CD4-positive, alpha-beta T cell treated with Interleukin-12 subunit alpha and Interleukin-12 subunit beta, for 1 hour (primary cell): ENCODE measurements around the gene B3GNT3.
A peak's percentile ranks its signal among the peaks of the same experiment; 100 is the strongest.
"Not testable (repeated sequence)": the region's sequence is repeated elsewhere in the genome, so short reads cannot be mapped to it uniquely, and the experiment has no call there.

Experiments
- DNase-seq: peaks from one replicate; pipeline ENCODE4 v3.0.0-alpha.2; 2020

B3GNT3 gene

GRCh38 chr19:17797424-17798201 is 2.7 kb downstream of the B3GNT3 start:
- DNase-seq = no peak

GRCh38 chr19:17798599-17798998 is 3.7 kb downstream of the B3GNT3 start:
- not testable (repeated sequence) for DNase-seq

GRCh38 chr19:17802137-17802858 is 7.4 kb downstream of the B3GNT3 start:
- no peak for DNase-seq

GRCh38 chr19:17803264-17803896 is 8.4 kb downstream of the B3GNT3 start:
- peak; percentile 49 for DNase-seq

DNA sequence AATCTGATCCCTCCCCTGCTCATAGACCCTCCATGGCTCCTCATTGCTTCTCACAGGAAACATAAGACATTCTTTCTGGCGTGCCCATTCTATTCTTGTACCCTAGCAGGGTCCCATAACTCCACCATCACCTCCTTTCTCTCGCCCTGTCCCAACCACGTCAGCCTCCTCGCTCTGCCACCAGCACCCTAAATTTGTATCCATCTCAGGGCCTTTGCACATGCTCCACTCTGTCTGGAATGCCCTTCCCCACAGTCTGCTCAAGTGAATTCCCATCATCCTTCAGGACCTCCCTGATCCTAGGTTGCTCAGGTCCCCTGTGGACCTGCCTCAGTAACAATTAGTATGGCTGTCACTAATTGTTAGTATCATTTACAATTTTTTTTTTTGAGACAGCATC is 10.5 kb downstream of the B3GNT3 start:
- no peak for DNase-seq

DNA sequence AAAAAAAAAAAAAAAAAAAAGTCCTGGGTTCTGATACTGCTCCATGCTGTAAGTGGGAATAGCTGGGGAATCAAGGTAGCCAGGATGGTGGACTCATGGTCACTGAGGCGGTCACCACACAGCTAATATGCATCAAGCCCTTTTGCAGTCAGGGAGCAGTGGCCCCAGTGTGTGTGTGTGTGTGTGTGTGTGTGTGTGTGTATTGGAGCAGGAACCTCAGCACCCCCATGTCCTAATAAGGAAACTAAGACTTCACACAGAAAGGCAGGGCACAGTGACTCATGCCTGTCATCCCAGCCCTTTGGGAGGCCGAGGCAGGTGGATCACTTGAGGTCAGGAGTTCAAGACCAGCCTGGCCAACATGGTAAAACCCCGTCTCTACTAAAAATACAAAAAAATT is 12.0 kb downstream of the B3GNT3 start:
- DNase-seq = no peak

- no peak for DNase-seq
These were observed 12.9 kb downstream of the B3GNT3 start for GRCh38 chr19:17807731-17808316.

DNA sequence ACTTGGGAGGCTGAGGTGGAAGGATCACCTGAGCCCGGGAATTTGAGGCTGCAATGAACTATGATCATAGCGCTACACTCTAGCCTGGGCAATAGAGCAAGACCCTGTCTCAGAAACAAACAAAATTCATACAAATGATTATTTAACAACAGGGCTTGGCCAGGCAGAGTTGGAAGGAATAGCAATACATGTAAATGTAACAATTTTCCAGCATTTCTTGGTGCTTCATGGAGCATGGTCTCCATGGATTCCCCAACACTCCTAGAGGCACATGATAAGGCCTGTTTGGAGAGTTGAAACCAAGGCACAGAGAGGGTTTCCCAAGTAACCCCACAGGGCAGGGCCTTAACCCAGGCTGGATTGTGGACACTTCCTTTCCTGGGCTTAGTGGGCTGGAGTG is 16.2 kb downstream of the B3GNT3 start:
- no peak for DNase-seq

GRCh38 chr19:17811681-17812080 is 16.7 kb downstream of the B3GNT3 start:
- no peak for DNase-seq

- no peak for DNase-seq
These were observed 17.2 kb downstream of the B3GNT3 start for GRCh38 chr19:17812099-17812498.

DNA sequence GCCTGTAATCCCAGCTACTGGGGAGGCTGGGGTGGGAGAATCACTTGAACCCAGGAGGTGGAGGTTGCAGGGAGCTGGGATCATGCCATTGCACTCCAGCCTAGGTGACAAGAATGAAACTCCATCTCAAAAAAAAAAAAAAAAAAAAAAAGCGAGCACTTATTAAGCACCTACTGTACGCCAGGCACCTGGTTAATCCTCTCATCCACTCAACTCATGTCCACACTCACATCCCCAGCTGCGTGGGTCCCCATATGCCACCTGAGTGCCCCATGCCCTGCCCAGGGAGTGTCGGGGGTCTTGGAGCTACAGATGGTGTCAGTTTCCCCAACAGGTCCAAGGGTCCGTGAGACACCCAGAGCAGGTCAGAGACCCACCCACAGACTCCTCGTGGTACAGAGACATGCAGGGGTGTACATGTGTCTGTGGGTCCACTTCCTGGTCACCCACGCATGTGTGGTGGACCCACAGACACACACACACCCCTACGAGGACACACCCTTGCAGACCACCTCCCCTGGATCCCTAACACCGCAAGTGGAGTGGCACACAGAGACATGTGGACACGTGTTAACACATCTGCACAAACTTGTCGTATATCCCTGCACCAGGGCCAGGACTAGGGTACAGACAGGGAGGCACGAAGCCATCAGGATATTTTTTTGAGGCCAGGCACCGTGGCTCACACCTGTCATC is 22.9 kb downstream of the B3GNT3 start:
- no peak for DNase-seq

DNA sequence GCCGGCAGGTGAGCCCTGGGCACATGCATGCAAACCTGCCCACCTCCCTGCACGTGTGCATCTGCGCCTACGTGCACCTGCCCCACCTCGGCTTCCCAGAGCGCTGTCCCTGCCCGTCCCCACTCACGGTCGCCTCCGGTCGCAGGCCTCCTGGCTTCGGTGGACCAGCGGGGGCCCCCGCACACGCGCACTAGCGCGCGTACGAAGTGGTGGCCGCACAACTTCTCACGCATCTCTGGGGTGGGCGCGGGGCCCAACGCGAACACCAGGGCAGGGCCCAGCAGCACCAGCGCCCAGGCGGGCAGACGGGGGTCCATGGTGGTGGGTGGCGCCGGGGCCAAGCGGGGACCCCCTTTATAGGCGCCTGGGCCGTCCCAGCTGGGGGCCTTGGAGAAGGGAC is 26.3 kb downstream of the B3GNT3 start, which contains the start of gene INSL3:
TSS of gene INSL3 (minus strand) at position 330 of the 400 bp plus-strand sequence. CDS start at position 317, 13 bp downstream.
- no peak for DNase-seq

- DNase-seq = no peak
These were observed 29.4 kb downstream of the B3GNT3 start for GRCh38 chr19:17824339-17824738.

DNA sequence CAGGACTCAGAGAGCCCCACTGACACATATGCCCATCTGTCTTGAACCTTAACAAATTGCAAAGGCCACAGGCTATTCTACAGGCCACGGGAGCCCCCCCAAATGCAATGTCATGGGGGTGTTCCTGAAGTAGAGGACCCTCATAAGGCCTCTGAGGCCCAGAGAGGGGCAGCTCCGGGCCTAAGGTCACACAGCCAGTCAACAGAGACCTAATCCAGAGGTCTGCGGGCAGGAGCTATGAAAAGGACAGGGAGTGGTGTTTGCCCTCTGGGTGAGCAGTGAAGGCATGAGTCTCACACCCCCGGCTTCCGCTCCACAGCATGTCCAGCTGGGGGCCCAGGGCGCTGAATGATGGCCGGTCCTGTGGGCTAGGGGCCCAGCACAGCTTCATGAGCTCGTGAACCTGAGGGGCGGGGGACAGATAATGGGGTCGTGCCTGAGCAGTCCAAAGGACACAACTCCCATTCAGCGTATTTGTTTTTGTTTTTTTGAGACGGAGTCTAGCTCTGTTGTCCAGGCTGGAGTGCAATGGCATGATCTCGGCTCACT is 31.6 kb downstream of the B3GNT3 start:
- DNase-seq = no peak

GRCh38 chr19:17829855-17830566 is 35.1 kb downstream of the B3GNT3 start:
- DNase-seq = no peak

GRCh38 chr19:17830567-17831418 is 35.9 kb downstream of the B3GNT3 start:
- DNase-seq = peak; percentile 51

- DNase-seq = no peak
These were observed 36.5 kb downstream of the B3GNT3 start for GRCh38 chr19:17831419-17831888.

DNA sequence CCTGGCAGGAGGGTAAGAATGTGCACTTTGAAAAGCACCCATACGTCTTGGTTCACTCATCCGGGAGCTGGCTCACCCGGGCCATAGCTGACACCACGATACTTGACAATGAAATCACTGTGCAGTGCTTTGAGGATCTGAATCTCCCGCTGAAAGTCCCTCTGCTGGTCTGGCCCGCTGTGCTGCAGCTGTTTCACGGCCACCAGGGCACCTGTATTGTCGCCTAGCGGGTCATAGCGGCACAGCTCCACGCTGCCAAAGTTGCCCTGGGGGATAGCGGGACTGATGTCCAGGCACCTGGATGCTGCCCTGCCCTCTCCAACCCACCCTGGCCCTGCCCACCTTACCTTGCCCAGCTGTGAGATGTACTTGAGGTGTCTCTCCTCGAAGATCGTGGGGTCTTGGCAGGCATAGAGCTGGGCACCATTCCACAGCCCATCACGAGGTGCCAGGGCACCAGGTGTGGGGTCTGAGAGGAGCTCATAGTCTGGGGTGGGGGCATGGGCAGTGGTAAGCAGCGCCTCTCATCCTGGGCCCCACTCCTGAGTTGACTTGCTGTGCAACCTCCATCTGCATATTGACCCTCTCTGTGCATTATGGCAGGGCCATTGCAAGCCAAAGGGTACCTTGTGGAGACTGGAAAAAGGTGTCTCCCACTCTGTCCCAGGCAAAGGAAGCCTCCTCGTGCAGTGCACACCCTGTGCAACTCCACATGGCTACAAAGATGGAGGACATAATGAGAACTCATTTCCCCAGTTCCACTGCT is 37.7 kb downstream of the B3GNT3 start:
- DNase-seq = no peak

GRCh38 chr19:17834350-17835181 is 39.6 kb downstream of the B3GNT3 start:
- no peak for DNase-seq
